ENCODE measurements around the gene KRT85. TPM values are rescaled to one million over a fixed set of nuclear protein-coding genes. Genes with fewer than 3 reads are reported as not detected.

Gene KRT85
- total and polyA plus RNA-seq, 7 experiments from 2014 or later, result not detected

- Mint-ChIP-seq H3K9me3 (peaks cover 0 to 13% (median 0%) of the 10 kb centered on the region in 11 donors), H3K4me3 (no peak overlapping the region), H3K36me3 (no peaks in the 10 kb centered on the region), H3K27me3 (peaks cover 0 to 31% (median 10%) of the 10 kb centered on the region in 5 donors), H3K27ac (no peak overlapping the region), H3K4me1 (no peaks in the 10 kb centered on the region)
- H3K9me3 ChIP-seq (ENCODE audit: control insufficient read depth in 2 of 3, low read length in 3 of 3), result no peaks in the 10 kb centered on the region
- POLR2A ChIA-PET, result no interaction called here
- no peak overlapping the region for H3K4me3 ChIP-seq (ENCODE audit: low read length)
- ATAC-seq (no peak), DNase-seq (no peak)
- H3K4me1 ChIP-seq (ENCODE audit: control insufficient read depth in 2 of 2, insufficient read depth in 2 of 2, low read length in 2 of 2), result no peaks in the 10 kb centered on the region
- intact Hi-C loops (cut with micrococcal nuclease), result loop anchor here in 1 of 2 donors (10.0 kb wide), 1 partner anchor 134 kb away; no protein-coding TSS in a partner anchor
- H3K36me3 ChIP-seq (ENCODE audit: control insufficient read depth in 2 of 3, insufficient read depth in 3 of 3, low read length in 3 of 3), result no peaks in the 10 kb centered on the region
- CTCF ChIA-PET, result interaction anchor here (4.9 kb wide), 1 partner anchor 511 kb away, joined by 78 read pairs; no protein-coding TSS in a partner anchor
- no peak overlapping the region for H3K27ac ChIP-seq (ENCODE audit: low read depth, low read length)
- H3K27me3 ChIP-seq (ENCODE audit: control insufficient read depth in 2 of 2, insufficient read depth in 2 of 2, low read length in 2 of 2), result no peaks in the 10 kb centered on the region
Observed at GRCh38 chr12:52370926-52371608, 3.8 kb upstream of the KRT85 start.

DNA sequence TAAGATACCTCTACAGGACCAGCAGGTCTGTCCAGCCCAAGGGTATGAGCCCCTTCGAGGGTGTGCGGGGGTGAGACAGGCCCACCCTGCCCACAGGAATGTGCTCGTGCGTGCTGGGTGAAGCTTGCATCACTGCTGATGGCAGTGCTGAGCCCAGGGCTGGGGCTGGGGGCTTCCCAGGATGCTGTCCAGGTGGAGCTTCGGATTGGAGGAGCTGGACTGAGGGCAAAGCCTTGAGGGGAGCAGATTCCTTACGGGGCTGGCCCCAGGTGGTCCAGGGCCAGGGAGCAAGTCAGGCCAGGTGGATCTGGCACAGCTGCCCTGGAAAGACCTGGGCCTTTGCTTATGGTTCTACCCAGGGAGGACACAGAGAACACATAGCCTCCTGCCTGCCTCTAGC lies 2.5 kb upstream of the KRT85 start:
- CTCF ChIA-PET, result interaction anchor here (0.6 to 4.9 kb wide), 4 partner anchors 21 to 512 kb away, joined by 3 to 78 read pairs (median 3); no protein-coding TSS in a partner anchor
- Mint-ChIP-seq H3K4me1 (no peaks in the 10 kb centered on the region), H3K36me3 (no peaks in the 10 kb centered on the region), H3K27ac (no peak overlapping the region), H3K9me3 (peaks cover 0 to 13% (median 0%) of the 10 kb centered on the region in 11 donors), H3K4me3 (no peak overlapping the region), H3K27me3 (peaks cover 0 to 26% (median 10%) of the 10 kb centered on the region in 5 donors)
- POLR2A ChIA-PET, result no interaction called here
- Histone ChIP-seq H3K4me1 (ENCODE audit: control insufficient read depth in 2 of 2, insufficient read depth in 2 of 2, low read length in 2 of 2) (no peaks in the 10 kb centered on the region), H3K27me3 (ENCODE audit: control insufficient read depth in 2 of 2, insufficient read depth in 2 of 2, low read length in 2 of 2) (no peaks in the 10 kb centered on the region), H3K36me3 (ENCODE audit: control insufficient read depth in 2 of 3, insufficient read depth in 3 of 3, low read length in 3 of 3) (no peaks in the 10 kb centered on the region), H3K27ac (ENCODE audit: low read depth, low read length) (no peak overlapping the region), H3K4me3 (ENCODE audit: low read length) (no peak overlapping the region), H3K9me3 (ENCODE audit: control insufficient read depth in 2 of 3, low read length in 3 of 3) (no peaks in the 10 kb centered on the region)
- intact Hi-C loops (cut with micrococcal nuclease), result loop anchor here in 1 of 2 donors (10.0 kb wide), 1 partner anchor 135 kb away; no protein-coding TSS in a partner anchor
- no peak for ATAC-seq
- DNase-seq, result no peak

- no peaks in the 10 kb centered on the region for H3K36me3 Mint-ChIP-seq
- no peak overlapping the region for H3K27ac ChIP-seq (ENCODE audit: low read depth, low read length)
- intact Hi-C loops (cut with micrococcal nuclease), result no loop called here
- ChIA-PET CTCF (interaction anchor here (0.6 to 1.3 kb wide), 3 partner anchors 21 to 509 kb away, joined by 3 read pairs; no protein-coding TSS in a partner anchor), POLR2A (no interaction called here)
- H3K27ac Mint-ChIP-seq, result no peak overlapping the region
- DNase-seq (no peak), ATAC-seq (no peak)
- no peaks in the 10 kb centered on the region for H3K4me1 ChIP-seq (ENCODE audit: control insufficient read depth in 2 of 2, insufficient read depth in 2 of 2, low read length in 2 of 2)
- H3K27me3 ChIP-seq (ENCODE audit: control insufficient read depth in 2 of 2, insufficient read depth in 2 of 2, low read length in 2 of 2), result no peaks in the 10 kb centered on the region
- H3K9me3 ChIP-seq (ENCODE audit: control insufficient read depth in 2 of 3, low read length in 3 of 3), result no peaks in the 10 kb centered on the region
- H3K9me3 Mint-ChIP-seq, result peaks cover 0 to 11% (median 0%) of the 10 kb centered on the region in 11 donors
- H3K4me3 Mint-ChIP-seq, result no peak overlapping the region
- peaks cover 4 to 24% (median 10%) of the 10 kb centered on the region in 5 donors for H3K27me3 Mint-ChIP-seq
- no peaks in the 10 kb centered on the region for H3K36me3 ChIP-seq (ENCODE audit: control insufficient read depth in 2 of 3, insufficient read depth in 3 of 3, low read length in 3 of 3)
- no peaks in the 10 kb centered on the region for H3K4me1 Mint-ChIP-seq
- no peak overlapping the region for H3K4me3 ChIP-seq (ENCODE audit: low read length)
Observed at GRCh38 chr12:52369211-52369610, 1.9 kb upstream of the KRT85 start.

DNA sequence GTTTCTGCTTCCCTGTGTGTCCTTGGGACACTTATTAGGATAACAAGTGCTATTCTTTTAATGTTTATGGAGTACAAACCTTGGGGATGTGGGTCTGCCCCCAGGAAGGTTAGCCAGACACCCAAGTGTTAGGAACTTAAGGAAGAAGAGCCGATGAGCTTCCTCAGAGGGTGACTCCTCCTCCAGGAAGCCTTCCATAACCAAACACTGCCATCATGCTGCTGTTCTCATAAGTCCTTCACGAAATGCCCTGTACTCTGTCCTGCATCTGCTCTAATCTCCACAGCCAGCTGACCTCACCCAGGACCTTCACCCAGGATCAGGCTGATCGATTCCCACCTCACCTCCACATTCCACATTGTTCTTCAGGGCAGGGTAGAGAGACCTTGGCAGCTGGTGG lies 1.2 kb upstream of the KRT85 start:
- H3K27ac Mint-ChIP-seq, result no peak overlapping the region
- H3K4me3 Mint-ChIP-seq, result no peak overlapping the region
- H3K27me3 Mint-ChIP-seq, result peaks cover 5 to 24% (median 10%) of the 10 kb centered on the region in 5 donors
- DNase-seq, result no peak
- no peak for ATAC-seq
- no peaks in the 10 kb centered on the region for H3K36me3 Mint-ChIP-seq
- Histone ChIP-seq H3K4me3 (ENCODE audit: low read length) (no peak overlapping the region), H3K36me3 (ENCODE audit: control insufficient read depth in 2 of 3, insufficient read depth in 3 of 3, low read length in 3 of 3) (no peaks in the 10 kb centered on the region), H3K27me3 (ENCODE audit: control insufficient read depth in 2 of 2, insufficient read depth in 2 of 2, low read length in 2 of 2) (no peaks in the 10 kb centered on the region), H3K4me1 (ENCODE audit: control insufficient read depth in 2 of 2, insufficient read depth in 2 of 2, low read length in 2 of 2) (no peaks in the 10 kb centered on the region), H3K27ac (ENCODE audit: low read depth, low read length) (no peak overlapping the region), H3K9me3 (ENCODE audit: control insufficient read depth in 2 of 3, low read length in 3 of 3) (no peaks in the 10 kb centered on the region)
- H3K4me1 Mint-ChIP-seq, result no peaks in the 10 kb centered on the region
- CTCF ChIA-PET, result no interaction called here
- intact Hi-C loops (cut with micrococcal nuclease), result no loop called here
- POLR2A ChIA-PET, result no interaction called here
- peaks cover 0 to 4% (median 0%) of the 10 kb centered on the region in 11 donors for H3K9me3 Mint-ChIP-seq

GRCh38 chr12:52367876-52368275 lies 595 bp upstream of the KRT85 start:
- Histone ChIP-seq H3K36me3 (ENCODE audit: control insufficient read depth in 2 of 3, insufficient read depth in 3 of 3, low read length in 3 of 3) (no peaks in the 10 kb centered on the region), H3K4me1 (ENCODE audit: control insufficient read depth in 2 of 2, insufficient read depth in 2 of 2, low read length in 2 of 2) (no peaks in the 10 kb centered on the region), H3K9me3 (ENCODE audit: control insufficient read depth in 2 of 3, low read length in 3 of 3) (no peaks in the 10 kb centered on the region), H3K27ac (ENCODE audit: low read depth, low read length) (no peak overlapping the region), H3K4me3 (ENCODE audit: low read length) (no peak overlapping the region), H3K27me3 (ENCODE audit: control insufficient read depth in 2 of 2, insufficient read depth in 2 of 2, low read length in 2 of 2) (no peaks in the 10 kb centered on the region)
- no peaks in the 10 kb centered on the region for H3K9me3 Mint-ChIP-seq
- ATAC-seq, result no peak
- no peak for DNase-seq
- ChIA-PET POLR2A (no interaction called here), CTCF (interaction anchor here (0.6 kb wide), 1 partner anchor 624 kb away, joined by 3 read pairs; no protein-coding TSS in a partner anchor)
- H3K4me3 Mint-ChIP-seq, result no peak overlapping the region
- no peak overlapping the region for H3K27ac Mint-ChIP-seq
- intact Hi-C loops (cut with micrococcal nuclease), result no loop called here
- no peaks in the 10 kb centered on the region for H3K36me3 Mint-ChIP-seq
- H3K4me1 Mint-ChIP-seq, result no peaks in the 10 kb centered on the region
- H3K27me3 Mint-ChIP-seq, result peaks cover 5 to 24% (median 10%) of the 10 kb centered on the region in 5 donors

- Histone ChIP-seq H3K9me3 (ENCODE audit: control insufficient read depth in 2 of 3, low read length in 3 of 3) (no peaks in the 10 kb centered on the region), H3K4me3 (ENCODE audit: low read length) (no peak overlapping the region), H3K27me3 (ENCODE audit: control insufficient read depth in 2 of 2, insufficient read depth in 2 of 2, low read length in 2 of 2) (no peaks in the 10 kb centered on the region), H3K4me1 (ENCODE audit: control insufficient read depth in 2 of 2, insufficient read depth in 2 of 2, low read length in 2 of 2) (no peaks in the 10 kb centered on the region), H3K36me3 (ENCODE audit: control insufficient read depth in 2 of 3, insufficient read depth in 3 of 3, low read length in 3 of 3) (no peaks in the 10 kb centered on the region), H3K27ac (ENCODE audit: low read depth, low read length) (no peak overlapping the region)
- ATAC-seq (no peak), DNase-seq (no peak)
- Mint-ChIP-seq H3K27ac (no peak overlapping the region), H3K27me3 (peaks cover 0 to 20% (median 7%) of the 10 kb centered on the region in 5 donors), H3K36me3 (no peaks in the 10 kb centered on the region), H3K4me3 (no peak overlapping the region), H3K9me3 (no peaks in the 10 kb centered on the region), H3K4me1 (peaks cover 0 to 4% (median 0%) of the 10 kb centered on the region in 7 donors)
- ChIA-PET POLR2A (no interaction called here), CTCF (interaction anchor here (1.3 to 1.5 kb wide), 3 partner anchors 14 to 517 kb away, joined by 3 to 5 read pairs (median 4); no protein-coding TSS in a partner anchor)
- intact Hi-C loops (cut with micrococcal nuclease), result no loop called here
Observed at GRCh38 chr12:52364901-52365489, 2.3 kb downstream of the KRT85 start.
